Right cardiac atrium (tissue), 5 donors: ENCODE results near the gene DCTN1. TPM values are rescaled to one million over a fixed set of nuclear protein-coding genes. Genes with fewer than 3 reads are reported as not detected.

ENCODE experiments used
- ATAC-seq, 2 donors: fragments of 200-7000 bp; cut with Tn5 transposase; one replicate each; pipeline versions ENCODE4 v1.8.0 to v1.9.1; 2020; ENCODE audit warnings: moderate library complexity in 2 of 2, mild to moderate bottlenecking in 1 of 2
- DNase-seq, 3 donors: peaks; one replicate each; pipeline ENCODE4 v3.0.0-alpha.2; 2020
- H3K27ac ChIP-seq: one replicate; pipeline ENCODE4 v1.5.1; 2013; ENCODE audit warnings: mild to moderate bottlenecking, low read length, control low read depth, moderate library complexity
- H3K27me3 ChIP-seq: one replicate; pipeline ENCODE4 v1.6.1; 2013; ENCODE audit not compliant: control insufficient read depth, insufficient read depth
- H3K4me1 ChIP-seq: one replicate; pipeline ENCODE4 v1.6.1; 2013; ENCODE audit warnings: low read length; ENCODE audit not compliant: control insufficient read depth, insufficient read depth
- H3K4me3 ChIP-seq: one replicate; pipeline ENCODE4 v1.5.1; 2013; ENCODE audit warnings: low read length, control low read depth
- H3K9me3 ChIP-seq: one replicate; pipeline ENCODE4 v1.6.1; 2013; ENCODE audit warnings: low read length; ENCODE audit not compliant: control insufficient read depth
- WGBS: extraction: QIAGEN DNeasy Blood & Tissue Kit; methylation state at CpG from one replicate; pipeline ENCODE4 v1.1.7; 2013; 5-methylcytosine and 5-hydroxymethylcytosine counted together
- intact Hi-C, 4 donors: fragments of 100-400 bp; cut with DNase I; formaldehyde crosslinking; loops; one replicate each; pipeline versions ENCODE4 v1.11.0 to v1.14.0; 2022 to 2023
- polyA plus RNA-seq: library from polyadenylated mRNA; stranded (reverse); fragments of 200-250 nt; gene quantifications from one replicate; pipeline ENCODE4 v1.2.3, GENCODE V29; 2013
- total RNA-seq, 4 donors: library from RNA; stranded (reverse); fragmentation: NEBNext Ultra II Directional; extraction: Animal tissue kit (Norgen Biotek cat#: 25700); gene quantifications; one replicate each; pipeline ENCODE4 v1.2.1, GENCODE V29; 2021
- donor health status: healthy with polysubstance abuse.
- donor health status: DM: no; HTN: yes; CAD: no.
- donor health status: DM: no; HTN: no; CAD: no.
- donor health status: DM: no; HTN: yes; CAD: no; lungs with severe emphysema.
- donor health status: DM: yes; HTN: yes; CAD: no.

The DCTN1 gene
- total and polyA plus RNA-seq, 5 donors, result 71.7 to 131 (median 123) TPM

GRCh38 chr2:74369976-74370375, 10.1 kb downstream of the DCTN1 start:
- DNase-seq (no peak), ATAC-seq (no peak)
- H3K9me3 ChIP-seq, result no peaks in the 10 kb centered on the region
- no peaks in the 10 kb centered on the region for H3K4me1 ChIP-seq
- no peaks in the 10 kb centered on the region for H3K27me3 ChIP-seq
- no peak overlapping the region for H3K4me3 ChIP-seq
- intact Hi-C loops, result no loop called here
- H3K27ac ChIP-seq, result no peak overlapping the region
- WGBS, result 96% methylated on average over 7 of the region's 7 CpGs

GRCh38 chr2:74368499-74368898, 11.6 kb downstream of the DCTN1 start:
- 91% methylated on average over 5 of the region's 5 CpGs for WGBS
- H3K9me3 ChIP-seq, result no peaks in the 10 kb centered on the region
- intact Hi-C loops, result no loop called here
- no peak for ATAC-seq
- H3K27me3 ChIP-seq, result no peaks in the 10 kb centered on the region
- no peak overlapping the region for H3K4me3 ChIP-seq
- DNase-seq, result no peak
- H3K4me1 ChIP-seq, result no peaks in the 10 kb centered on the region
- H3K27ac ChIP-seq, result no peak overlapping the region

- H3K9me3 ChIP-seq, result no peaks in the 10 kb centered on the region
- H3K4me3 ChIP-seq, result no peak overlapping the region
- no peaks in the 10 kb centered on the region for H3K4me1 ChIP-seq
- no peak for ATAC-seq
- no peak overlapping the region for H3K27ac ChIP-seq
- H3K27me3 ChIP-seq, result no peaks in the 10 kb centered on the region
- WGBS, result 95% methylated on average over 7 of the region's 7 CpGs
- intact Hi-C loops, result no loop called here
- DNase-seq, result no peak
These were observed 12.3 kb downstream of the DCTN1 start for GRCh38 chr2:74367789-74368188.

DNA sequence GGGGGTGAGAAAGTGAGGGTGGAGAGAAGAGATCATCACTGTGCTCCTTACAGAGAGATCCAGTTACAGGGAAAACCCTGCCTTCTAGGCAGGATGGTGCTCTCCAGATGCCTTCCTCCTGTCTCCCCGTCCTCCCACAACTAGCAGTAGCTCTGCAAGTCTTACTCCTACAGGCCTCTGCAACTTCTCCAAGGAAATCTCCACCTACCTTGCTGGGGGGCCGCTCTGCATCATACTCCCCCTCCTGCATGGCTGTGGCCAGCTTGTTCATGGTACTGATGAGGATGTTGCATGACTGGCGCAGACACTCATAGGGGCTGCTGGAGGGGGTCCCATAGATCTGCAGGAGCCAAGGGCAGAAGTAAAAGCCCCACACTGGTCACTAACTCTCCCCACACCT, 14.1 kb downstream of the DCTN1 start:
- no peak for ATAC-seq
- intact Hi-C loops, result no loop called here
- Histone ChIP-seq H3K9me3 (no peaks in the 10 kb centered on the region), H3K4me1 (no peaks in the 10 kb centered on the region), H3K4me3 (no peak overlapping the region), H3K27ac (no peak overlapping the region), H3K27me3 (no peaks in the 10 kb centered on the region)
- no peak for DNase-seq
- WGBS, result 97% methylated on average over 3 of the region's 3 CpGs

DNA sequence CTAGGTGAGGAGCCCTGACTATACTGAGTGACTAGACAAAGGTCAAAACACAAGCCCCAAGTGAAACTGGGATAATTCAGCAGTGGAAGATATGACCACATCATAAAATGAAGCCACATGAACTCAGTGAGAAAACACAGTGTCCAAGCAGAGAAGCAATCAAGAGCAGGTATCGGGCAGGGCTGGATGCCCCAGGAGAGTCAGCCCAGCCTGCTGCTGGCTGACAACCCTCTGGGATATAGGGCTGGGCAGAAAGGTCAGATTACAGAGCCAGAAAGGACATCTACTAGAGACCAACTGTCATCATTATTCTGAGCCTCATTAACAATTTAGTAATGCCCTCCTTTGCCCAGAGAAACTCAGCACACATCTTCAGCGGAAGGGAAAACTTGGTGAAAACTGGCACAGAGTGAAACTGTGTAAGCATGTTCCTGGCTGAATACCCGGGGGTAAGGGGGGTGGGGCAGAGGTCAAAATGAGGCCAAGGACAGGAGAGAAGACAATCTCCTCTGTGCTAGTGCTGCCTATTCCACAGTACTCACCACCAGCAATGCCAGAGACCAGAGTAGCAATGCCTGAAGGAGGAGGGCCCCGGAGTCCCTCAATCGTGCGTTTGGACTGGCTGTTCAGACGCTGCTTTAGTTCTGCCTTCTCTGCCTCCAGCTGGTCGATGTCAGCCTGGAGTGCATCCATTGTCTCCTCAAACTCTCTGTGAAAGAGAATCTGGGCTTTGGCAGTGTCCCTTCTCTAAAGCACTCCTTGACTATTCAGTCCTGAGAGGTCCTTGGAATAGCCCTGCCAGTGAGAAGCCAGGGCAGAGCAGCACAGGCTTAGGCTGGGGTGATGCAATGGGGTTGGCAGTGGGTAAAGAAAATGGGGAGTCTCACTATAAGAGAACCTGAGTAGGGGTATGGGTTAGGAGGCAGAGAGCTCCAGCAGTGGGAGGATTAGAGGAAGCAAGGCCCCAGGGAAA, 15.3 kb downstream of the DCTN1 start:
- Histone ChIP-seq H3K4me3 (no peak overlapping the region), H3K4me1 (no peaks in the 10 kb centered on the region), H3K9me3 (no peaks in the 10 kb centered on the region), H3K27ac (no peak overlapping the region), H3K27me3 (no peaks in the 10 kb centered on the region)
- DNase-seq, result no peak
- ATAC-seq, result no peak
- intact Hi-C loops, result no loop called here
- 75% methylated on average over 8 of the region's 8 CpGs for WGBS

- no peaks in the 10 kb centered on the region for H3K4me1 ChIP-seq
- 87% methylated on average over 11 of the region's 11 CpGs for WGBS
- no peak overlapping the region for H3K27ac ChIP-seq
- no peaks in the 10 kb centered on the region for H3K9me3 ChIP-seq
- H3K4me3 ChIP-seq, result no peak overlapping the region
- no peak for ATAC-seq
- DNase-seq, result no peak
- no peaks in the 10 kb centered on the region for H3K27me3 ChIP-seq
- intact Hi-C loops, result no loop called here
These were observed 18.8 kb downstream of the DCTN1 start for GRCh38 chr2:74361327-74361726.

GRCh38 chr2:74357627-74358026, 22.5 kb downstream of the DCTN1 start:
- ATAC-seq (no peak), DNase-seq (no peak)
- H3K27me3 ChIP-seq, result no peaks in the 10 kb centered on the region
- no peak overlapping the region for H3K4me3 ChIP-seq
- intact Hi-C loops, result no loop called here
- H3K4me1 ChIP-seq, result no peaks in the 10 kb centered on the region
- H3K9me3 ChIP-seq, result no peaks in the 10 kb centered on the region
- no peak overlapping the region for H3K27ac ChIP-seq

DNA sequence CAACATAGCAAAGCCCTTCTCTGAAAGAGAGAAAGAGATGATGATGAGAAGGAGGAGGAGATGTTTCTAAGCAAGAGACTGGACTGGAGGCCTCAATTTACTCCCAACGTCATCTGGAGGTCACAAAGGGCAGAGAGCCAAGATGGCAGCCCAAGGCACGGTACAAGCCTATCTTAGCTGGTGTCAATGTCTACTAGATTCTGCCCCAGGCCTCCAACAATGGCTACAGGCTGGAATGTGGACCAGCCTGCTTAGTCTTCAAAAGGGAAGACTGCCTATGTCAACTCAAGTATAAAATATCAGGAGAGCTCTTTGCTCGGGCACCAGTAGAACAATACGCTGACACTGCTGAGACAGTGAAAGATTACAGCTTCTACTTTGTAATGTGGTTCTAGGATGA, 30.2 kb downstream of the DCTN1 start:
- Histone ChIP-seq H3K27me3 (no peaks in the 10 kb centered on the region), H3K9me3 (no peaks in the 10 kb centered on the region), H3K27ac (no peak overlapping the region), H3K4me3 (no peak overlapping the region), H3K4me1 (no peaks in the 10 kb centered on the region)
- intact Hi-C loops, result no loop called here
- ATAC-seq (no peak), DNase-seq (no peak)
- 93% methylated on average over 4 of the region's 4 CpGs for WGBS

DNA sequence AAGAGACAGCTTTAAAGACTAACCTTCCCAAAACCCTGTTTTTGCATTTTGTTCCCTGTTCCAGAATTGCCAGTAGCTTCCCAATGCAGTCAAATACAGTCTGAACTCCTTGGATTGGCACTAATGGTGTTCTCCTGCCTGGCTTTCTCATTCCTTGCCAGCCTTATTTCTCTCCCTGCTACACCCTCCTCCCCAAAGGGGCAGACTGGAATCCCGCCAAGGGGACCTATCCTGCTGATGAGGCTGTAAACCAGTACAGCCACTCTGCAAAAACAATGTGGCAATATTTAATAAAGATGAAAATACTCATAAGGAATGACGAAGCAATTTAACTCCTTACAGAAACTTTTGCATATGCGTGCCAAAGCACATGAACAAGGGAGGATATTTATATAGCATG, 32.4 kb downstream of the DCTN1 start:
- Histone ChIP-seq H3K4me1 (no peaks in the 10 kb centered on the region), H3K27ac (no peak overlapping the region), H3K27me3 (no peaks in the 10 kb centered on the region), H3K9me3 (no peaks in the 10 kb centered on the region), H3K4me3 (no peak overlapping the region)
- ATAC-seq, result no peak
- DNase-seq, result no peak
- 95% methylated on average over 3 of the region's 3 CpGs for WGBS
- intact Hi-C loops, result no loop called here

GRCh38 chr2:74347303-74347702, 32.8 kb downstream of the DCTN1 start:
- H3K4me3 ChIP-seq, result no peak overlapping the region
- no peaks in the 10 kb centered on the region for H3K9me3 ChIP-seq
- DNase-seq (no peak), ATAC-seq (no peak)
- 92% methylated on average over 1 of the region's 1 CpG for WGBS
- intact Hi-C loops, result no loop called here
- H3K4me1 ChIP-seq, result no peaks in the 10 kb centered on the region
- H3K27ac ChIP-seq, result no peak overlapping the region
- H3K27me3 ChIP-seq, result no peaks in the 10 kb centered on the region

GRCh38 chr2:74345272-74345943, 34.7 kb downstream of the DCTN1 start:
- Histone ChIP-seq H3K9me3 (no peaks in the 10 kb centered on the region), H3K27me3 (no peaks in the 10 kb centered on the region), H3K4me3 (no peak overlapping the region), H3K27ac (no peak overlapping the region), H3K4me1 (no peaks in the 10 kb centered on the region)
- DNase-seq (no peak), ATAC-seq (no peak)
- WGBS, result 63% methylated on average over 8 of the region's 8 CpGs
- intact Hi-C loops, result no loop called here
